WTC11 (cell line): ENCODE results near the gene GDNF. TPM values are rescaled to one million over a fixed set of nuclear protein-coding genes. Genes with fewer than 3 reads are reported as not detected.
A peak's percentile ranks its signal among the peaks of the same experiment; 100 is the strongest.

Experiments
- ATAC-seq: fragments of 200-7000 bp; cut with Tn5 transposase; 2 replicates; pipeline ENCODE4 v1.10.0; 2021; ENCODE audit warnings: mild to moderate bottlenecking, moderate library complexity
- CTCF ChIA-PET: fragments of 300-600 bp; sonication (Branson Sonifier 250); formaldehyde crosslinking; loops from one replicate; lab custom pipeline; 2021; ENCODE audit warnings: antibody characterized with exemption; lab: Charles Lee
- POLR2A ChIA-PET: fragments of 350-600 bp; sonication (Branson Sonifier 250); formaldehyde crosslinking; loops from one replicate; lab custom pipeline; 2021; ENCODE audit warnings: antibody characterized with exemption; lab: Charles Lee
- DNase-seq: peaks from one replicate; pipeline ENCODE4 v3.0.0; 2021; ENCODE audit warnings: low spot score
- H3K27ac Mint-ChIP-seq: 2 replicates; pipeline ENCODE4 v1.8.0; 2021; ENCODE audit warnings: mixed read lengths
- H3K27me3 Mint-ChIP-seq: 2 replicates; pipeline ENCODE4 v1.8.0; 2021; ENCODE audit warnings: low read depth, mild to moderate bottlenecking, moderate library complexity, mixed read lengths
- H3K36me3 Mint-ChIP-seq: 2 replicates; pipeline ENCODE4 v1.8.0; 2021; ENCODE audit warnings: mixed read lengths
- H3K4me1 Mint-ChIP-seq: 2 replicates; pipeline ENCODE4 v1.8.0; 2022; ENCODE audit warnings: mixed read lengths
- H3K4me3 Mint-ChIP-seq: 2 replicates; pipeline ENCODE4 v1.8.0; 2021; ENCODE audit warnings: mild to moderate bottlenecking, moderate library complexity, mixed read lengths
- H3K9me3 Mint-ChIP-seq: 2 replicates; pipeline ENCODE4 v1.8.0; 2021; ENCODE audit warnings: mixed read lengths
- AFF4 ChIP-seq: sonication (generic); formaldehyde crosslinking; IDR thresholded peaks from 2 replicates; pipeline ENCODE4 v1.8.1; 2023; ENCODE audit warnings: mild to moderate bottlenecking, missing genetic modification reagents, borderline replicate concordance
- ARID4B ChIP-seq: sonication (generic); formaldehyde crosslinking; IDR thresholded peaks from 2 replicates; pipeline ENCODE4 v1.8.0; 2023; ENCODE audit warnings: missing genetic modification reagents, mild to moderate bottlenecking, borderline replicate concordance
- ATF2 ChIP-seq: sonication (generic); formaldehyde crosslinking; IDR thresholded peaks from 2 replicates; pipeline ENCODE4 v1.8.1; 2022; ENCODE audit warnings: low read depth, missing genetic modification reagents, borderline replicate concordance
- E2F1 ChIP-seq: sonication (generic); formaldehyde crosslinking; IDR thresholded peaks from 2 replicates; pipeline ENCODE4 v1.8.0; 2022; ENCODE audit warnings: mild to moderate bottlenecking, missing genetic modification reagents
- E2F4 ChIP-seq: sonication (generic); formaldehyde crosslinking; IDR thresholded peaks from 2 replicates; pipeline ENCODE4 v1.8.1; 2022; ENCODE audit warnings: low read depth, mild to moderate bottlenecking, moderate library complexity, missing genetic modification reagents, borderline replicate concordance
- ETV6 ChIP-seq: sonication (generic); formaldehyde crosslinking; IDR thresholded peaks from 2 replicates; pipeline ENCODE4 v1.8.1; 2022; ENCODE audit warnings: mild to moderate bottlenecking, missing genetic modification reagents
- FOXJ3 ChIP-seq: sonication (generic); formaldehyde crosslinking; IDR thresholded peaks from 2 replicates; pipeline ENCODE4 v1.9.0; 2021; ENCODE audit warnings: missing genetic modification reagents, mild to moderate bottlenecking, borderline replicate concordance
- GRHL2 ChIP-seq: fragments of 250-450 bp; sonication (Bioruptor Pico); IDR thresholded peaks from 2 replicates; pipeline ENCODE4 v1.8.0; 2022; ENCODE audit warnings: mild to moderate bottlenecking, moderate library complexity; ENCODE audit not compliant: insufficient replicate concordance, severe bottlenecking
- HMGA2 ChIP-seq: fragments of 250-450 bp; sonication (Bioruptor Pico); IDR thresholded peaks from 2 replicates; pipeline ENCODE4 v1.4.0; 2021; ENCODE audit warnings: mild to moderate bottlenecking, moderate library complexity
- IRF2 ChIP-seq: sonication (generic); formaldehyde crosslinking; IDR thresholded peaks from 2 replicates; pipeline ENCODE4 v1.8.0; 2022; ENCODE audit warnings: low read depth, missing genetic modification reagents, borderline replicate concordance
- JAZF1 ChIP-seq: fragments of 250-450 bp; sonication (Bioruptor Pico); IDR thresholded peaks from 2 replicates; pipeline ENCODE4 v1.9.0; 2021; ENCODE audit warnings: moderate library complexity, mild to moderate bottlenecking, inconsistent platforms
- MLX ChIP-seq: sonication (generic); formaldehyde crosslinking; IDR thresholded peaks from 2 replicates; pipeline ENCODE4 v1.8.1; 2023; ENCODE audit warnings: mild to moderate bottlenecking, missing genetic modification reagents, moderate library complexity
- MYBL2 ChIP-seq: sonication (generic); formaldehyde crosslinking; IDR thresholded peaks from 2 replicates; pipeline ENCODE4 v1.8.1; 2023; ENCODE audit warnings: mild to moderate bottlenecking, moderate library complexity, missing genetic modification reagents
- PREB ChIP-seq: sonication (generic); formaldehyde crosslinking; IDR thresholded peaks from 2 replicates; pipeline ENCODE4 v1.8.1; 2022; ENCODE audit warnings: mild to moderate bottlenecking, missing genetic modification reagents, moderate library complexity, borderline replicate concordance
- SMAD4 ChIP-seq: sonication (generic); formaldehyde crosslinking; IDR thresholded peaks from 2 replicates; pipeline ENCODE4 v1.8.0; 2022; ENCODE audit warnings: mild to moderate bottlenecking, missing genetic modification reagents
- SP1 ChIP-seq: sonication (generic); formaldehyde crosslinking; conservative IDR thresholded peaks from 2 replicates; pipeline ENCODE4 v1.8.1; 2022; ENCODE audit warnings: missing genetic modification reagents
- TCF7 ChIP-seq: sonication (generic); formaldehyde crosslinking; IDR thresholded peaks from 2 replicates; pipeline ENCODE4 v1.8.0; 2022; ENCODE audit warnings: mild to moderate bottlenecking, low read depth, missing genetic modification reagents, moderate library complexity
- ZNF232 ChIP-seq: sonication (generic); formaldehyde crosslinking; IDR thresholded peaks from 2 replicates; pipeline ENCODE4 v1.8.0; 2022; ENCODE audit warnings: mild to moderate bottlenecking, missing genetic modification reagents
- ZNF317 ChIP-seq: sonication (generic); formaldehyde crosslinking; IDR thresholded peaks from 2 replicates; pipeline ENCODE4 v1.8.1; 2023; ENCODE audit warnings: low read depth, mild to moderate bottlenecking, moderate library complexity, missing genetic modification reagents, borderline replicate concordance
- total RNA-seq: library from RNA; stranded (reverse); gene quantifications from 3 replicates; pipeline ENCODE4 v1.2.3, GENCODE V29; 2021

The GDNF gene
- total RNA-seq, 1 experiment from 2014 or later: 4.7 TPM

GRCh38 chr5:37846786-37847310, 7.0 kb upstream of the GDNF start:
- peak; percentile 16 for ATAC-seq

GRCh38 chr5:37844009-37844408, 4.2 kb upstream of the GDNF start:
- peaks cover 51% of the 10 kb centered on the region for H3K27me3 Mint-ChIP-seq
- no peaks in the 10 kb centered on the region for H3K36me3 Mint-ChIP-seq
- no peak overlapping the region for H3K27ac Mint-ChIP-seq
- peaks cover 70% of the 10 kb centered on the region for H3K4me1 Mint-ChIP-seq
- peak; percentile 48 for ATAC-seq
- CTCF ChIA-PET: no interaction called here
- H3K4me3 Mint-ChIP-seq: no peak overlapping the region
- DNase-seq: peak; percentile 39
- POLR2A ChIA-PET: no interaction called here
- no peaks in the 10 kb centered on the region for H3K9me3 Mint-ChIP-seq
- no peak for TF ChIP-seq FOXJ3 (CRISPR knock-in tag)
- no peak for TF ChIP-seq IRF2 (CRISPR knock-in tag)
- TF ChIP-seq GRHL2: no peak
- TF ChIP-seq ETV6 (CRISPR knock-in tag): no peak
- no peak for TF ChIP-seq ZNF232 (CRISPR knock-in tag)
- no peak for TF ChIP-seq ARID4B (CRISPR knock-in tag)
- no peak for TF ChIP-seq SMAD4 (CRISPR knock-in tag)
- TF ChIP-seq MYBL2 (CRISPR knock-in tag): no peak
- no peak for TF ChIP-seq SP1
- no peak for TF ChIP-seq ZNF317
- TF ChIP-seq AFF4 (CRISPR knock-in tag): no peak
- TF ChIP-seq ATF2 (CRISPR knock-in tag): no peak
- no peak for TF ChIP-seq TCF7 (CRISPR knock-in tag)
- no peak for TF ChIP-seq E2F1 (CRISPR knock-in tag)
- TF ChIP-seq JAZF1 (CRISPR knock-in tag): no peak
- TF ChIP-seq MLX (CRISPR knock-in tag): no peak
- no peak for TF ChIP-seq PREB (CRISPR knock-in tag)
- no peak for TF ChIP-seq E2F4 (CRISPR knock-in tag)

More at GRCh38 chr5:37846786-37847310, 7.0 kb upstream of the GDNF start:
- Mint-ChIP-seq H3K27me3 (peaks cover 23% of the 10 kb centered on the region), H3K9me3 (no peaks in the 10 kb centered on the region)
- TF ChIP-seq HMGA2 (CRISPR knock-in tag): no peak
- TF ChIP-seq SP1: 0 out of 2 replicates have a peak, but pooled peaks have one; percentile 25
- TF ChIP-seq, all 79 proteins: peak for 1
- peak overlapping the region; percentile 22; the same call in 1 of the 2 replicates for H3K4me3 Mint-ChIP-seq
- no peaks in the 10 kb centered on the region for H3K36me3 Mint-ChIP-seq
- no peak overlapping the region for H3K27ac Mint-ChIP-seq
- POLR2A ChIA-PET: no interaction called here
- peaks cover 63% of the 10 kb centered on the region for H3K4me1 Mint-ChIP-seq
- DNase-seq: no peak
- CTCF ChIA-PET: interaction anchor here (1.0 kb wide), 1 partner anchor 10 kb away, joined by 6 read pairs; no protein-coding TSS in a partner anchor
